Fibroblast of pulmonary artery (primary cell): ENCODE results near the gene WASHC2C.
"Not testable (repeated sequence)": the region's sequence is repeated elsewhere in the genome, so short reads cannot be mapped to it uniquely, and the experiment has no call there.

ENCODE experiments used
- DNase-seq: peaks from one replicate; pipeline ENCODE4 v3.0.0-alpha.2; 2010; ENCODE audit warnings: low read depth
- H3K4me3 ChIP-seq: replicated peaks from 2 replicates; pipeline ENCODE4 v1.5.1; 2011; ENCODE audit warnings: low read depth, mild to moderate bottlenecking, control low read depth, low read length, moderate library complexity
- TF ChIP-seq, protein P1 (sequence below): IDR thresholded peaks from 2 replicates; pipeline ENCODE4 v1.5.1; 2011; ENCODE audit warnings: mild to moderate bottlenecking, control low read depth, low read length, inconsistent platforms; ENCODE audit errors: missing control alignments

WASHC2C gene, protein sequence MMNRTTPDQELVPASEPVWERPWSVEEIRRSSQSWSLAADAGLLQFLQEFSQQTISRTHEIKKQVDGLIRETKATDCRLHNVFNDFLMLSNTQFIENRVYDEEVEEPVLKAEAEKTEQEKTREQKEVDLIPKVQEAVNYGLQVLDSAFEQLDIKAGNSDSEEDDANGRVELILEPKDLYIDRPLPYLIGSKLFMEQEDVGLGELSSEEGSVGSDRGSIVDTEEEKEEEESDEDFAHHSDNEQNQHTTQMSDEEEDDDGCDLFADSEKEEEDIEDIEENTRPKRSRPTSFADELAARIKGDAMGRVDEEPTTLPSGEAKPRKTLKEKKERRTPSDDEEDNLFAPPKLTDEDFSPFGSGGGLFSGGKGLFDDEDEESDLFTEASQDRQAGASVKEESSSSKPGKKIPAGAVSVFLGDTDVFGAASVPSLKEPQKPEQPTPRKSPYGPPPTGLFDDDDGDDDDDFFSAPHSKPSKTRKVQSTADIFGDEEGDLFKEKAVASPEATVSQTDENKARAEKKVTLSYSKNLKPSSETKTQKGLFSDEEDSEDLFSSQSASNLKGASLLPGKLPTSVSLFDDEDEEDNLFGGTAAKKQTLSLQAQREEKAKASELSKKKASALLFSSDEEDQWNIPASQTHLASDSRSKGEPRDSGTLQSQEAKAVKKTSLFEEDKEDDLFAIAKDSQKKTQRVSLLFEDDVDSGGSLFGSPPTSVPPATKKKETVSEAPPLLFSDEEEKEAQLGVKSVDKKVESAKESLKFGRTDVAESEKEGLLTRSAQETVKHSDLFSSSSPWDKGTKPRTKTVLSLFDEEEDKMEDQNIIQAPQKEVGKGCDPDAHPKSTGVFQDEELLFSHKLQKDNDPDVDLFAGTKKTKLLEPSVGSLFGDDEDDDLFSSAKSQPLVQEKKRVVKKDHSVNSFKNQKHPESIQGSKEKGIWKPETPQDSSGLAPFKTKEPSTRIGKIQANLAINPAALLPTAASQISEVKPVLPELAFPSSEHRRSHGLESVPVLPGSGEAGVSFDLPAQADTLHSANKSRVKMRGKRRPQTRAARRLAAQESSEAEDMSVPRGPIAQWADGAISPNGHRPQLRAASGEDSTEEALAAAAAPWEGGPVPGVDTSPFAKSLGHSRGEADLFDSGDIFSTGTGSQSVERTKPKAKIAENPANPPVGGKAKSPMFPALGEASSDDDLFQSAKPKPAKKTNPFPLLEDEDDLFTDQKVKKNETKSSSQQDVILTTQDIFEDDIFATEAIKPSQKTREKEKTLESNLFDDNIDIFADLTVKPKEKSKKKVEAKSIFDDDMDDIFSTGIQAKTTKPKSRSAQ (N-terminal part only)

DNA sequence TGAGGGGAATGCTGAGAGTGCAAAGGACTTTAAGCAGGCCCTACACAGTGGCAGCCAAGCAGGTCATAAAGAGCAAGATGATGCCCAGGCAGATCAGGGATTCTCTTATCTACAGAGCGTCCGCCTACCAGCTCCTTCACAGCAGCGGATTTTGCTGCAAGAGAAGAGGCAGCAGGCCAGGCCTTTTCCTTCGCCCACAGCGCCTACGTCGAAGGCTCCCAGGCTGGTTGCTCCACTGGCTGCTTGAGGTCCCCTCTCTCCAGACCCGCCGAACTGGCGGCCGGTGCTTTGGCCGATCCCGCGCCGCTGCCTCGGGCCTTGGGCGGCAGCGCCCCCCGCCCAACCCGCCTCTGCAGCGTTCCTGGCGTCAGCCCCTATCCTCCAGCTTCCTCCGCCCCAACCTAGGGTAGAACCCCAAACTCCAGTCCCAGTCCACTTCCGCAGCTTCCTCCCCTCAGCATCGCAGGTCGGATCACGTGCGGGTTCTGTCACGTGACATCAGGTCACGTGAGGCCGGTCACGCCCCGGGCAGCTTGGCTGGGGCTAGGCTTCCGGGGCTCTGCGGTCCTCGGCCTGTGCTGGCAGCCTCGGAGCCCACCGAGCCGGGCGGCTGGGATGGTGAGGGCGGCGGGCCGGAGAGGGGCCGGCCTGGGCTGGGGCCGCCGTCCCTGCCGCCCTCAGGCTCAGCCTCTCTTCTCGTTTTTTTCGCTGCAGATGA is at the start of gene WASHC2C:
WASHC2C (plus strand) TSS at position 564 of the 718 bp plus-strand sequence; CDS start at position 616, 52 bp downstream.
- H3K4me3 ChIP-seq: peak within 1 kb of the TSS; percentile 65
- peak; percentile 51 for DNase-seq

DNA sequence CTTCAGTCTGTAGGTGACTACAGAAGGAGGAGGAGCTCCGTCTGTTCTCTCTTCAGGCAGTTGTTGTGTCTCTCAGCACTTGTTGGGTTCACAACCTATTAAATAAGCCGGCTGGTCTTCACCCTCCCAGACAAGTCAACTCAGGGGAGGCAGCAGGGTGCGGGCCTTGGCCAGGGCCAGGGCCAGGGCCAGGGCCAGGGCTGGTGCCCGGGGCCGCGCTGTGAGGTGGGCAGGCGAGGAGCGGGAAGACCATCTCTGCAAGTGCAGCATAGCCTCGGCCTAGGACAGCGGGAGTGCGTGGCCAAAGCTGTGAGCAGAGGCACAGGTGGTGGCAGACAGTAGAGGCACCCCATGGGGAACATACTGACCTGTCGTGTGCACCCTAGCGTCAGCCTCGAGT is 48.6 kb upstream of the WASHC2C start:
- not testable (repeated sequence) for DNase-seq, H3K4me3 ChIP-seq

DNA sequence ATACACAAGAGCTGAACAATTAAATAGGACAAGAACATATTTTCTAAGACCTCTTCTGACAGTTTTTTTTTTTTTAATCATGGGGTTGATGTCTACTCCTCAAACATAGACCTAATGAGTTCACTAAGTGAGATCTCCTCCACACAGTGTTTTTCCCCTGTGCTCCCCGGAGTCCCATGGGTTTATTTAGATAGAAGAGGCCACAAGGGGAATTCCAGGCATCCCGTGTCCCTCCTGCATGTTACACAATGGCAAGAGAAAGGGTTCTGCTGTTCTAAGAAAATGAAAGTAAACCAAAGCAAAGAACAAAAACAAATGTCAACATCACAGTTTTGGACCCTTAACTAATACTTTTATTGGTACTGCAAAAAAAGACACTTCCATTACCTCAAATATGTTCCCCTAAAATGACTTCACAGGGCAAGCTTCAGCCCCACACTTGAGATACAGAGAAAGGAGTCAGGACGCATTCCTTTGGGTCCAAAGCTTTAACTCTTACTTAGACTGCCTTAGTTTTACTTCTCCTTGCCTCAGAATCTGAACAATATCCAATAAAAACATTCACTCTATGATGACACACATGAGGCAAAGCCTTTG is 16.8 kb upstream of the WASHC2C start:
- peak; percentile 28 for DNase-seq
- not testable (repeated sequence) for H3K4me3 ChIP-seq

DNA sequence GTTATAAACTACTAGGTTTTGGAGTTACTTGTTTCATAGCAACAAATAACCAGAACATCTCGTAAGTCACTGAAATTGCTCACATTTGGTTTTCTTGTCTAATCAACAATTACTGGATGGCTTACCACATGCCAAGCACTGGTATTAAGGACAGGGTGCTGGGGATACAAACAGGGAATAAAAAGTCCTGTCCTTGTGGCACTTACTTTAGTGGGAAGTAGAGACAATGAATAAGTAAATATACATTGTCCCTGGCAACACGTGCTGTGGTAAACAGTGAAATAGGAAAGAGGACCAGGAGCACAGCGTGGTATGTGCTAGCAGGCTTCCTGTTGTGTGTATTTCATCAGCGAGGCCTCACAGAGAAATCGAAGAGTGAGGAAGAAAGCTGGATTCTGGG is 15.8 kb upstream of the WASHC2C start:
- not testable (repeated sequence) for DNase-seq

DNA sequence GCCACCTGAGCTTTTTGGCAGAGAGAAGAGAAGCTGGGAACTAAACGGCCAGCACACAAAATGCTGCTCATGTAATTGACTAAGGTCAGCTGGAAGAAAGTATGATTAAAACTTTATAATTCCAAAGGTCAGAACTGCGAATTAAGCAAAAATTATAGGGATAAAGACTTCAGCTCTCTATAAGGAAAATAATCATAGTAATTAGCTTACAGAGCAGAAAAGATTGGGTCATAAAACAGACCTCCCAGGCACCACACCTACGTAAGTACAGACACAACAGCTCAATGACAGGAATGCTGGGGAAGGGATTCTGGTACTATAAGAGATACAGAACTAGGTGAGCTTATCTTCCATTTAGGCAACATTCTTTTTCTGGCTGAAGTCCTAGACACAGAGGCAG is 10.0 kb upstream of the WASHC2C start:
- not testable (repeated sequence) for DNase-seq, H3K4me3 ChIP-seq

More for the DNA sequence above, 15.8 kb upstream of the WASHC2C start:
- not testable (repeated sequence) for H3K4me3 ChIP-seq

DNA sequence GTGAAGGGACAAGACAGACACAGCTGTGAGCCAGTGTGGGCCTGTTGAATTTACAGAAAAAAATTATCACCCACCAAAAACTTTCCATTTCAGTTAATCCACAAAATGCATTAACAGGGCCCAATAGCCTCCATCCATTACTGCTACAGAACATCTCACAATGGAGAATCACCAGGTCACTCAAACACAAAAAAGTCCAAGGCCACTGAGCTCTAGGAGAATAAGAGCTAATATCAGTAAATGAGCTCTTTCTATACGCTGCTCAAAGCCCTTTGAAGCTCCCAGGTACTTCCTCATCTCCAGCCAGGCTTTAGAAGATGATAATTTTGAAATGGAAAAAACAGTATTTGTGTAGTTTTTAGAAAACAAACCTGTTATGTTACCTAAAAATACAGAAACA is 9.4 kb upstream of the WASHC2C start:
- not testable (repeated sequence) for DNase-seq, H3K4me3 ChIP-seq

DNA sequence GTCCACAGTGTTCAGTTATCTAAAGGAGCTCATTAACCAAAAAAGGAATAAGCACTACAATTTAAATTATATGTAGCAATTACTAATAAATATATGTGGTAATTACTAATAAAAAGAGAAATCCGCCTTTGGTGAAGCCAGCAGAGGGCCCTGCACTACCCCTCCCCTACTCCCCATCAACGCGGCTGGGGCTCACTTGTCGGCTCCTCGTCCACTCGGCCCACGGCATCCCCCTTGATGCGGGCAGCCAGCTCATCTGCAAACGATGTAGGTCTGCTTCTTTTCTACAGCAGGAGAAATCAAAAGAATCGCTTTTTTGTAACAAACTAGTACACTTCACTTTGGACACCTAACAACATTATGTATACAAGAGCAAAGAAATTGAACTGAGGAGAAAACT is 5.6 kb upstream of the WASHC2C start:
- DNase-seq, H3K4me3 ChIP-seq: not testable (repeated sequence)

DNA sequence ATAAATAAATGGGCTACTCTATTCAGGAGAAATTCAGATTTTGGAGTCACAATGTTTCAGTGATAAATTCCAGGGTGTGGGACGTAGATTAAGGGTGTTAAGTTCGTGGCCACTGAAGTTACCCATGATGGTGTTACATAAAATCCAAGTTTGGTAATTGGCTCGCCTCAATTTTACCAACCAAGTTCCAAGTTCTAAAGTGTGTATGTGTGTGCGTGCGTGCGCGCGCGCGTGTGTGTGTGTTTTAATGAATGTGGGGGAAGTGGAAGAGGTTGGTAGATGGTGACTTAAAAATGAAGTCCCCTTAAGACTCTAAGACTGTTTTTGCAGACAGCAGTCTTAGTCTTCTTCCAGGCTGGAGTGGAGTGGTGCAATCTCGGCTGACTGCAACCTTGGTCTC is 3.2 kb upstream of the WASHC2C start:
- H3K4me3 ChIP-seq, DNase-seq: not testable (repeated sequence)

DNA sequence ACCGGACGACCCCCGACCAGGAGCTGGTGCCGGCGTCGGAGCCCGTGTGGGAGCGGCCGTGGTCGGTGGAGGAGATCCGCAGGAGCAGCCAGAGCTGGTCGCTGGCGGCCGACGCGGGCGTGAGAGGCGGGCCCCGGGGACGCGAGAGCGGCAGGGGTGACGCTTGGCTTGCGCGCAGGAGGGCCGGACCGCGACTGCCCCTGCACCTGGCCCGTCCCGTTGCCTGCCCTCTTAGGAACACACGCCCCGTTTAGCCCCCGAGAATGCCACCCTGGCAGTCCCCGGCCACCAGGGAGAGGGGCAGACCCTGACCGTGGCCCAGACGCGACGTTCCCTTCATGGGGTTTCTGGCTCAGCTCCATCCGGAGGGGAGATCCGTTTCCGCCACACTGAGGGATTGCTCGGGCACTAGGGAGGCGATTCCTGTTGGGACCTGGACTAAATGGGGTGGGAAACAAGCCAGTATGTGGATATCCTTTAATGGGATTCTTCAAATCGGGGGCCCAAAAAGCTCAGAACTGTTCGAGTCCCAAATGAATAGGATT is 427 bp downstream of the WASHC2C start:
- DNase-seq: not testable (repeated sequence)
- peak overlapping the region; percentile 65 for H3K4me3 ChIP-seq

DNA sequence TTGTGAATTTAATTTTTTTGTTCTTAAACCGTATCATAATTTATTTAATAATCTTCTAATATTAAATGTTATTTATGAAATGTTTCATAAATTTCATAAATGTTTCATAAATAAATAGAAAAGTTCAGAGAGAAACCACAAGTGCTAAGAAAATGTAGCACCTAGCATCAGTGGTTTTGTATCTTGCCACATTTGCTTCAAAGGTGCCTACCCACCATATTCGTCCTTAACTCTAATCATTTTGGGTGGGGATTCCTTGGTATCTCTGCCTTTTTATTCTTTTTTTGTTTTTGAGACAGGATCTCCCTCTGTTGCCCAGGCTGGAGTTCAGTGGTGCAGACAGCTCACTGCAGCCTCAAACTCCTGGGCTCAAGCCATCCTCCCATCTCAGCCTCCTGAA is 7.4 kb downstream of the WASHC2C start:
- DNase-seq, H3K4me3 ChIP-seq: not testable (repeated sequence)

DNA sequence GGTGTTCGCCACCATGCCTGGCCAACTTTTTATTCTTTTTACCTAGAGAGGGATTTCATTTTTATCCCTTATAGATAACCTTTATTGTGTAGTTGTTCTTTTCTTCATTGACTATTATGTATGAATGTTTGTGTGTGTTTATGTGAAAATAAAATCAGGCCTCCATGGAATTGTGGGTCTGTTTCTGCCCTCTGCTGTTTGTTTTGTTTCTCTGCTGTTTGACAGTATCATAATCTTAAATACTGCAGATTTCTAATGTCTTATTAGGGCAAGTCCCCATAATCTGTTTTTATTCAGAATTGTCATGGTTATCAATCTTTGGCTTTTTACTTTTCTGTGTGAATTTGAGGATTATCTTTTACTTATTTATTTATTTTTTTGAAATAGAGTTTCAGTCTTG is 7.8 kb downstream of the WASHC2C start:
- DNase-seq: peak; percentile 2
- TF ChIP-seq, protein P1, sequence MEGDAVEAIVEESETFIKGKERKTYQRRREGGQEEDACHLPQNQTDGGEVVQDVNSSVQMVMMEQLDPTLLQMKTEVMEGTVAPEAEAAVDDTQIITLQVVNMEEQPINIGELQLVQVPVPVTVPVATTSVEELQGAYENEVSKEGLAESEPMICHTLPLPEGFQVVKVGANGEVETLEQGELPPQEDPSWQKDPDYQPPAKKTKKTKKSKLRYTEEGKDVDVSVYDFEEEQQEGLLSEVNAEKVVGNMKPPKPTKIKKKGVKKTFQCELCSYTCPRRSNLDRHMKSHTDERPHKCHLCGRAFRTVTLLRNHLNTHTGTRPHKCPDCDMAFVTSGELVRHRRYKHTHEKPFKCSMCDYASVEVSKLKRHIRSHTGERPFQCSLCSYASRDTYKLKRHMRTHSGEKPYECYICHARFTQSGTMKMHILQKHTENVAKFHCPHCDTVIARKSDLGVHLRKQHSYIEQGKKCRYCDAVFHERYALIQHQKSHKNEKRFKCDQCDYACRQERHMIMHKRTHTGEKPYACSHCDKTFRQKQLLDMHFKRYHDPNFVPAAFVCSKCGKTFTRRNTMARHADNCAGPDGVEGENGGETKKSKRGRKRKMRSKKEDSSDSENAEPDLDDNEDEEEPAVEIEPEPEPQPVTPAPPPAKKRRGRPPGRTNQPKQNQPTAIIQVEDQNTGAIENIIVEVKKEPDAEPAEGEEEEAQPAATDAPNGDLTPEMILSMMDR: peak; percentile 18
- H3K4me3 ChIP-seq: not testable (repeated sequence)

DNA sequence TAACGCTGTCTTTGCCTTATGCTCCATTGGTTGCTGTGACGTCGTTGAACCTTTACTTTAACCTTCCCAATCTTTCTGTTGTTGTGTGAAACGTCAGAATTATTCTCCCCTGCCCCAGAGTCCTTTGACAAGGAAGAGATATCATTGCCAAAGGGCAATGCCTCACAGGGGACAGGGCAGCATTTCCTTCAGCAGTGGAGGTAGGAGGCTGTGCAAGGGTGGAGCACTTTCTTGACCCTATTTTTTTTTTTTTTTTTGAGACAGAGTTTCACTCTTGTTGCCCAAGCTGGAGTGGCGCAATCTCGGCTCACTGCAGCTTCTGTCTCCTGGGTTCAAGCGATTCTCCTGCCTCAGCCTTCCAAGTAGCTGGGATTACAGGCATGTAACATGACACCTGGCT is 14.5 kb downstream of the WASHC2C start:
- DNase-seq, H3K4me3 ChIP-seq: not testable (repeated sequence)

DNA sequence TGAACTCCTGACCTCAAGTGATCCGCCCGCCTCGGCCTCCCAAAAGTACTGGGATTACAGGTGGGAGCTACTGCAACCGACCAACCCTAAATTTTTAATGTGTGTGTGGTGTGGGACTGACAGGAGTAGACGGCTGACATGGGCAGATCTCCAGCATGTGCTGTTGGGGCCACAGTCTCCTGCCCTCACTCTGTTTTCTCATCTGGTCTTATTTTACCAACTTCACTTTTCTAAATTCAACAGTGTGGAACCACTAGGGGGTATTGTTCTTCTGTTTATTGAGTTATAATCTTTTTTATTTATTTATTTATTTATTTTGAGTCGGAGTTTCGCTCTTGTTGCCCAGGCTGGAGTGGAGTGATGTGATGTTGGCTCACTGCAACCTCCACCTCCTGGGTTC is 14.9 kb downstream of the WASHC2C start:
- not testable (repeated sequence) for H3K4me3 ChIP-seq, DNase-seq

DNA sequence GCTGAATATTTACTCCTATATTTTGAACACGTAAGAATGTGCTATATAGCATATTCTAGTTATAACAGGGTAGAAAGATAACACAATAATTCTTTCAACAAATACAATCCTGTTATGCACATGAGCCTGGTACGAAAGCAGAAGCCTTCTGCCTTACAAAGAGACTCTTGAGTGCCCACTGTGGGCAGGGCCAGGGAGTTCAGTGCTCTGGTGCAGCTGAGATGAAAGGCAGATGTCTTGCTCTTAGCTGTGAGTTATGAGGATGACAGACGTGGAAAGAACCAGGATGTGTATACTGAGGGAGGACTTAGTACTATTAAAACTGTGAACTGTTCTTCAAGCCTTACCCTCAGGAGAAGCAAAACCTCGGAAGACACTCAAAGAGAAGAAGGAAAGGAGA is 24.1 kb downstream of the WASHC2C start:
- not testable (repeated sequence) for DNase-seq, H3K4me3 ChIP-seq

DNA sequence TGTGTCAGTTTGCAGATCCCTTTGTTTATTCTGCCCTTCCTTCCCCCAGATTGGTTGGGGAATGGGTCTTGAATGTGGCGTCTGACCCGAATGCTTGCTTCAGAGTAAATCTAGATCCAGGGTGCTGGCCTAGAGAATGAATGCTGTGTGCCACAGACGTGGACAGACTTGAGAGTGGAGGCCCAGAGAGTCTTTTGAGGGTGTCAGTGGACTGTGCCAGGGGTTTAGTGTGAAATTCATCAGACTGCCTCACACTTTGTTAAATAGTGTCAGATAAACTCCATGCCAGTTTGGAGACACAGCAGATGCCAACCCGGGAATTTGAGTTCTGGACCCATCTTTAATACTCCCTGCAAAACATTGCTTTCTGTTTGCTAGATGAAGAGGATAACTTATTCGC is 25.1 kb downstream of the WASHC2C start:
- not testable (repeated sequence) for H3K4me3 ChIP-seq, DNase-seq

DNA sequence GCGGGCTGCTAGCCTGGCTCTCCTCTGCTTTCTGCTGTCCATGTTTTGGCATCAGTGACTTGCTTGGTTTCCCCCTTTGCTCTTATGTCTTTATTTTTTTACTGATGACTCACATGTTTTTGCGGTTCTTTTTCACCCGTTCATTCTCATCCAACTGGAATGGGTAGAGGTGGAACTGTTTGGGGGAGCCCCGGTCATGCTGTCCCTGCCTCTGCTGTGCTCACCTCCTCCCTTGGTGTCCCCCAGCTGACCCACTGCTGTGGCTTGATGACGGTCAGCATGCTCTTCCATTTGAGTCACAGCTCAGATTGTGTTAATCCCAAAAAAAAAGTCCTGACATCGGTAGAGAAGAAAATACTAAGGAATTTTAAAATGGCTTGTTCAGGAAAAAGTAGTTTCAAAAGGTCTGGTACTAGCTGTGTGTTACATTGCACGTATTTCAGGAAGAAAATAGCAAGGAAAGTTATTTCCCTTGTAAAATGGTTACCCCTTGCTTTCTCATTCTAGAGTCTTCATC is 27.0 kb downstream of the WASHC2C start:
- not testable (repeated sequence) for H3K4me3 ChIP-seq, DNase-seq
